IMR-90 (cell line): ENCODE data around the gene GNA14.

Experiments used
- MXI1 ChIP-seq: IDR thresholded peaks from 2 replicates; pipeline ENCODE4 v1.6.1; 2012; ENCODE audit warnings: low read depth, mild to moderate bottlenecking, low read length, moderate library complexity, borderline replicate concordance
- NFE2L2 ChIP-seq: fragments of 150-350 bp; IDR thresholded peaks from 2 replicates; pipeline ENCODE4 v1.6.1; 2016; ENCODE audit warnings: low read depth, mild to moderate bottlenecking, low read length
- POLR2A ChIP-seq: IDR thresholded peaks from 2 replicates; pipeline ENCODE4 v1.6.1; 2012; ENCODE audit warnings: mild to moderate bottlenecking, low read depth, low read length
- RAD21 ChIP-seq: IDR thresholded peaks from 2 replicates; pipeline ENCODE4 v1.6.1; 2012; ENCODE audit warnings: low read length, improper control_type of control experiment
- SMC3 ChIP-seq: fragments of 150-350 bp; IDR thresholded peaks from 2 replicates; pipeline ENCODE4 v1.6.1; 2016; ENCODE audit warnings: low read depth, mild to moderate bottlenecking, antibody characterized with exemption, low read length, moderate library complexity
- TF ChIP-seq, protein P1 (sequence below): conservative IDR thresholded peaks from 2 replicates; pipeline ENCODE4 v1.5.1; 2012; ENCODE audit warnings: mild to moderate bottlenecking, low read depth, low read length, improper control_type of control experiment

DNA sequence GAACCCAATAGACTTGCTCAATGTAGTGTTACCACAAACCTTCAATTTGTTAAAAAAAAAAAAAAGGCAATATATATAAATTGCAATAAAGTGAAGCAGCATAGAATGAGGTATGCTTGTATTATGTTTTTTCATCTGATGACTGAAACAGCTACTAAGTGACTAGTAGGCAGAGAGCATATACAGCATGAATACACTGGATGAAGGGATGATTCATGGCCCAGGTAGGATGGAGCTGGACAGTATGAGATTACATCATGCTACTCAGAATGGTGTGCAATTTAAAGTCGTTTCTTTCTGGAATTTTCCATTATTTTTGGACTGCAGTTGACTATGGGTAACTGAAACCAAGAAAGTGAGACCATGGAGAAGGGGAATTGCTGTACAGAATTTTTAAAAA, 161.2 kb downstream of the GNA14 start:
- TF ChIP-seq, protein P1, sequence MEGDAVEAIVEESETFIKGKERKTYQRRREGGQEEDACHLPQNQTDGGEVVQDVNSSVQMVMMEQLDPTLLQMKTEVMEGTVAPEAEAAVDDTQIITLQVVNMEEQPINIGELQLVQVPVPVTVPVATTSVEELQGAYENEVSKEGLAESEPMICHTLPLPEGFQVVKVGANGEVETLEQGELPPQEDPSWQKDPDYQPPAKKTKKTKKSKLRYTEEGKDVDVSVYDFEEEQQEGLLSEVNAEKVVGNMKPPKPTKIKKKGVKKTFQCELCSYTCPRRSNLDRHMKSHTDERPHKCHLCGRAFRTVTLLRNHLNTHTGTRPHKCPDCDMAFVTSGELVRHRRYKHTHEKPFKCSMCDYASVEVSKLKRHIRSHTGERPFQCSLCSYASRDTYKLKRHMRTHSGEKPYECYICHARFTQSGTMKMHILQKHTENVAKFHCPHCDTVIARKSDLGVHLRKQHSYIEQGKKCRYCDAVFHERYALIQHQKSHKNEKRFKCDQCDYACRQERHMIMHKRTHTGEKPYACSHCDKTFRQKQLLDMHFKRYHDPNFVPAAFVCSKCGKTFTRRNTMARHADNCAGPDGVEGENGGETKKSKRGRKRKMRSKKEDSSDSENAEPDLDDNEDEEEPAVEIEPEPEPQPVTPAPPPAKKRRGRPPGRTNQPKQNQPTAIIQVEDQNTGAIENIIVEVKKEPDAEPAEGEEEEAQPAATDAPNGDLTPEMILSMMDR = no peak
- TF ChIP-seq POLR2A (no peak), SMC3 (no peak), RAD21 (no peak), MXI1 (no peak), NFE2L2 (no peak)
